HEK293 (cell line): Measurements from ENCODE around the gene GPR160.

Source experiments
- CTCF ChIA-PET: fragments of 350-600 bp; formaldehyde crosslinking; extraction: SDS; loops from one replicate; lab custom pipeline; 2021; ENCODE audit warnings: antibody characterized with exemption; lab: Yijun Ruan, JAX
- POLR2A ChIA-PET: fragments of 300-600 bp; formaldehyde crosslinking; extraction: SDS; loops from one replicate; lab custom pipeline; 2020; ENCODE audit warnings: antibody characterized with exemption, inconsistent platforms; lab: Yijun Ruan, JAX
- H3K27ac ChIP-seq: fragments of 200-500 bp; sonication (Bioruptor generic); 2 replicates; pipeline ENCODE4 v1.5.1; 2014; ENCODE audit warnings: low read depth, low read length, control low read depth, inconsistent platforms; ENCODE audit errors: extremely low read depth
- H3K36me3 ChIP-seq, 2 experiments: fragments of 200-500 bp in 1 of 2; sonication (Bioruptor generic) in 1 of 2; 1 replicate in 1 of 2; 2 replicates in 1 of 2; pipeline ENCODE4 v1.5.1; 2014 to 2017; ENCODE audit warnings: inconsistent platforms in 2 of 2, low read length in 2 of 2; ENCODE audit not compliant: control insufficient read depth in 2 of 2, insufficient read depth in 1 of 2
- H3K4me1 ChIP-seq: fragments of 200-500 bp; sonication (Bioruptor generic); 2 replicates; pipeline ENCODE4 v1.5.1; 2014; ENCODE audit warnings: mild to moderate bottlenecking, low read length, inconsistent platforms; ENCODE audit not compliant: control insufficient read depth, insufficient read depth
- H3K4me3 ChIP-seq: 2 replicates; pipeline ENCODE4 v1.5.1; 2011; ENCODE audit warnings: low read depth, mild to moderate bottlenecking, control low read depth, low read length, moderate library complexity
- H3K9me3 ChIP-seq: fragments of 200-500 bp; sonication (Bioruptor generic); 2 replicates; pipeline ENCODE4 v1.5.1; 2014; ENCODE audit warnings: low read depth, low read length, inconsistent platforms; ENCODE audit not compliant: control insufficient read depth, insufficient read depth
- BCL11A ChIP-seq: fragments of 450-650 bp; formaldehyde crosslinking; IDR thresholded peaks from 2 replicates; pipeline ENCODE4 v1.5.1; 2016; ENCODE audit warnings: low read depth, missing biosample characterization, missing genetic modification characterization
- EGR2 ChIP-seq: fragments of 450-650 bp; formaldehyde crosslinking; IDR thresholded peaks from 2 replicates; pipeline ENCODE4 v1.5.1; 2016; ENCODE audit warnings: low read depth, missing biosample characterization, missing genetic modification characterization
- FEZF1 ChIP-seq: fragments of 450-650 bp; formaldehyde crosslinking; IDR thresholded peaks from 2 replicates; pipeline ENCODE4 v1.5.1; 2016; ENCODE audit warnings: missing biosample characterization, missing genetic modification characterization
- HOXC10 ChIP-seq: sonication (generic); formaldehyde crosslinking; IDR thresholded peaks from 2 replicates; pipeline ENCODE4 v1.8.1; 2023; ENCODE audit warnings: mild to moderate bottlenecking, missing genetic modification reagents
- HOXD13 ChIP-seq: sonication (generic); formaldehyde crosslinking; IDR thresholded peaks from 2 replicates; pipeline ENCODE4 v1.8.0; 2022; ENCODE audit warnings: missing genetic modification reagents, borderline replicate concordance
- SCRT2 ChIP-seq: fragments of 450-650 bp; formaldehyde crosslinking; IDR thresholded peaks from 2 replicates; pipeline ENCODE4 v1.5.1; 2016; ENCODE audit warnings: missing biosample characterization, missing genetic modification characterization
- TRIM28 ChIP-seq: IDR thresholded peaks from 2 replicates; pipeline ENCODE4 v1.6.1; 2011; ENCODE audit warnings: low read length, control low read depth, borderline replicate concordance
- ZBTB48 ChIP-seq: fragments of 450-650 bp; formaldehyde crosslinking; IDR thresholded peaks from 2 replicates; pipeline ENCODE4 v1.5.1; 2016; ENCODE audit warnings: missing biosample characterization, missing genetic modification characterization
- ZFP3 ChIP-seq: fragments of 450-650 bp; formaldehyde crosslinking; IDR thresholded peaks from 2 replicates; pipeline ENCODE4 v1.5.1; 2016; ENCODE audit warnings: low read depth, missing biosample characterization, missing genetic modification characterization
- ZNF140 ChIP-seq: fragments of 450-650 bp; formaldehyde crosslinking; IDR thresholded peaks from 2 replicates; pipeline ENCODE4 v1.5.1; 2016; ENCODE audit warnings: missing biosample characterization, missing genetic modification characterization
- ZNF146 ChIP-seq: fragments of 450-650 bp; formaldehyde crosslinking; IDR thresholded peaks from 2 replicates; pipeline ENCODE4 v1.5.1; 2016; ENCODE audit warnings: missing biosample characterization, missing genetic modification characterization
- ZNF274 ChIP-seq, 2 experiments: fragments of 200-500 bp in 1 of 2; fragments of 450-650 bp in 1 of 2; sonication (Bioruptor generic) in 1 of 2; formaldehyde crosslinking in 1 of 2; IDR thresholded peaks; 2 replicates each; pipeline versions ENCODE4 v1.5.1 to v1.6.1; 2014 to 2016; ENCODE audit warnings: borderline replicate concordance in 1 of 2, inconsistent platforms in 1 of 2, low read length in 1 of 2, missing biosample characterization in 1 of 2, missing genetic modification characterization in 1 of 2
- ZNF416 ChIP-seq: fragments of 450-650 bp; formaldehyde crosslinking; IDR thresholded peaks from 2 replicates; pipeline ENCODE4 v1.5.1; 2016; ENCODE audit warnings: missing biosample characterization, missing genetic modification characterization
- ZNF426 ChIP-seq: fragments of 450-650 bp; formaldehyde crosslinking; IDR thresholded peaks from 2 replicates; pipeline ENCODE4 v1.5.1; 2017; ENCODE audit warnings: missing biosample characterization, missing genetic modification characterization, mild to moderate bottlenecking, inconsistent platforms, moderate library complexity
- ZNF529 ChIP-seq: fragments of 450-650 bp; formaldehyde crosslinking; IDR thresholded peaks from 2 replicates; pipeline ENCODE4 v1.5.1; 2017; ENCODE audit warnings: missing genetic modification characterization, missing biosample characterization; ENCODE audit not compliant: insufficient replicate concordance
- ZNF561 ChIP-seq: fragments of 450-650 bp; IDR thresholded peaks from 2 replicates; pipeline ENCODE4 v1.5.1; 2018; ENCODE audit warnings: missing biosample characterization, missing genetic modification characterization, borderline replicate concordance
- ZNF621 ChIP-seq: fragments of 450-650 bp; formaldehyde crosslinking; IDR thresholded peaks from 2 replicates; pipeline ENCODE4 v1.5.1; 2017; ENCODE audit warnings: missing biosample characterization, missing genetic modification characterization
- ZNF629 ChIP-seq: fragments of 450-650 bp; formaldehyde crosslinking; IDR thresholded peaks from 2 replicates; pipeline ENCODE4 v1.5.1; 2017; ENCODE audit warnings: missing biosample characterization, missing genetic modification characterization
- ZNF654 ChIP-seq: fragments of 450-650 bp; formaldehyde crosslinking; IDR thresholded peaks from 2 replicates; pipeline ENCODE4 v1.5.1; 2016; ENCODE audit warnings: low read depth, missing biosample characterization, missing genetic modification characterization
- ZNF660 ChIP-seq: fragments of 450-650 bp; IDR thresholded peaks from 2 replicates; pipeline ENCODE4 v1.5.1; 2018; ENCODE audit warnings: missing biosample characterization, mild to moderate bottlenecking, missing genetic modification characterization
- ZNF707 ChIP-seq: fragments of 450-650 bp; formaldehyde crosslinking; IDR thresholded peaks from 2 replicates; pipeline ENCODE4 v1.5.1; 2016; ENCODE audit warnings: missing biosample characterization, missing genetic modification characterization
- ZNF830 ChIP-seq: fragments of 450-650 bp; IDR thresholded peaks from 2 replicates; pipeline ENCODE4 v1.5.0; 2018; ENCODE audit warnings: missing biosample characterization, missing genetic modification characterization, low read depth, mild to moderate bottlenecking, moderate library complexity
- ZNF837 ChIP-seq: fragments of 450-650 bp; formaldehyde crosslinking; IDR thresholded peaks from 2 replicates; pipeline ENCODE4 v1.5.1; 2016; ENCODE audit warnings: missing biosample characterization, missing genetic modification characterization
- TF ChIP-seq, protein P1 (sequence below): fragments of 450-650 bp; formaldehyde crosslinking; IDR thresholded peaks from 2 replicates; pipeline ENCODE4 v1.5.1; 2017; ENCODE audit warnings: missing biosample characterization, missing genetic modification characterization
- TF ChIP-seq, protein P2 (sequence below): fragments of 450-650 bp; formaldehyde crosslinking; IDR thresholded peaks from 2 replicates; pipeline ENCODE4 v1.5.1; 2016; ENCODE audit warnings: missing biosample characterization, missing genetic modification characterization
- TF ChIP-seq, protein P3 (sequence below): fragments of 450-650 bp; IDR thresholded peaks from 2 replicates; pipeline ENCODE4 v1.5.1; 2018; ENCODE audit warnings: missing biosample characterization, mild to moderate bottlenecking, missing genetic modification characterization
- TF ChIP-seq, protein P4 (sequence below): fragments of 450-650 bp; formaldehyde crosslinking; IDR thresholded peaks from 2 replicates; pipeline ENCODE4 v1.5.1; 2016; ENCODE audit warnings: missing biosample characterization, missing genetic modification characterization, borderline replicate concordance
- TF ChIP-seq, protein P5 (sequence below): fragments of 450-650 bp; IDR thresholded peaks from 2 replicates; pipeline ENCODE4 v1.5.1; 2018; ENCODE audit warnings: missing biosample characterization, missing genetic modification characterization
- TF ChIP-seq, protein P6 (sequence below): fragments of 450-650 bp; formaldehyde crosslinking; IDR thresholded peaks from 2 replicates; pipeline ENCODE4 v1.5.1; 2016; ENCODE audit warnings: missing biosample characterization, missing genetic modification characterization, low read depth

GPR160 gene

DNA sequence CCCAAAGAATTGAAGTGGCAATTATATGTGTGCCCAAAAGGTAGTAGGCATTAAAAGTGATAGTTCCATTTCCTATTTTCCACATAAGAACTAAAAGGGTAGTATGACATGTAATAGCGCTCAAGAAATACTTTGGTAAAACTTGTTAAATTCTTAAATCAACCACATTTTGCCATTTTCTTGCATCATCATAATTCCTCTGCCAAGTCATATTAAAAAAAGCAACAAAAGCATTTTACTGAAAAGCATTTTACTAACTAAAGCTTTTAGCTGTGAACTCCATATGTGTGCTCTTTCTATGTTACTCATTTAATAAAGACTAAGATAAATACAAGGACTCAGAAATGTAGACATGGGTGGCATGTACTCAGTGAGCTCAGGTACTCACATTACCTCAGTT, 70.1 kb downstream of the GPR160 start:
- POLR2A ChIA-PET: no interaction called here
- no peak overlapping the region for H3K4me3 ChIP-seq
- H3K4me1 ChIP-seq: no peaks in the 10 kb centered on the region
- H3K27ac ChIP-seq: no peak overlapping the region
- CTCF ChIA-PET: interaction anchor here (0.6 kb wide), 2 partner anchors 10 to 142 kb away, joined by 3 read pairs; no protein-coding TSS in a partner anchor
- H3K9me3 ChIP-seq: no peaks in the 10 kb centered on the region
- TF ChIP-seq ZNF529 (no peak), EGR2 (tag by site-specific recombination) (no peak), ZNF629 (tag by site-specific recombination) (no peak), ZNF140 (tag by site-specific recombination) (no peak), ZNF830 (no peak), ZNF660 (no peak), HOXC10 (CRISPR knock-in tag) (no peak)
- TF ChIP-seq, protein P1, sequence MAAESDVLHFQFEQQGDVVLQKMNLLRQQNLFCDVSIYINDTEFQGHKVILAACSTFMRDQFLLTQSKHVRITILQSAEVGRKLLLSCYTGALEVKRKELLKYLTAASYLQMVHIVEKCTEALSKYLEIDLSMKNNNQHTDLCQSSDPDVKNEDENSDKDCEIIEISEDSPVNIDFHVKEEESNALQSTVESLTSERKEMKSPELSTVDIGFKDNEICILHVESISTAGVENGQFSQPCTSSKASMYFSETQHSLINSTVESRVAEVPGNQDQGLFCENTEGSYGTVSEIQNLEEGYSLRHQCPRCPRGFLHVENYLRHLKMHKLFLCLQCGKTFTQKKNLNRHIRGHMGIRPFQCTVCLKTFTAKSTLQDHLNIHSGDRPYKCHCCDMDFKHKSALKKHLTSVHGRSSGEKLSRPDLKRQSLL (tag by site-specific recombination): no peak
- TF ChIP-seq, protein P2, sequence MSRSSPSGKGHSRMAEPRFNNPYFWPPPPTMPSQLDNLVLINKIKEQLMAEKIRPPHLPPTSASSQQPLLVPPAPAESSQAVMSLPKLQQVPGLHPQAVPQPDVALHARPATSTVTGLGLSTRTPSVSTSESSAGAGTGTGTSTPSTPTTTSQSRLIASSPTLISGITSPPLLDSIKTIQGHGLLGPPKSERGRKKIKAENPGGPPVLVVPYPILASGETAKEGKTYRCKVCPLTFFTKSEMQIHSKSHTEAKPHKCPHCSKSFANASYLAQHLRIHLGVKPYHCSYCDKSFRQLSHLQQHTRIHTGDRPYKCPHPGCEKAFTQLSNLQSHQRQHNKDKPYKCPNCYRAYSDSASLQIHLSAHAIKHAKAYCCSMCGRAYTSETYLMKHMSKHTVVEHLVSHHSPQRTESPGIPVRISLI (tag by site-specific recombination): no peak
- TF ChIP-seq, all 188 proteins: peak for 0
- H3K36me3 ChIP-seq: peaks cover 17 to 52% of the 10 kb centered on the region in 2 experiments; a peak in 2 of 3 replicates

DNA sequence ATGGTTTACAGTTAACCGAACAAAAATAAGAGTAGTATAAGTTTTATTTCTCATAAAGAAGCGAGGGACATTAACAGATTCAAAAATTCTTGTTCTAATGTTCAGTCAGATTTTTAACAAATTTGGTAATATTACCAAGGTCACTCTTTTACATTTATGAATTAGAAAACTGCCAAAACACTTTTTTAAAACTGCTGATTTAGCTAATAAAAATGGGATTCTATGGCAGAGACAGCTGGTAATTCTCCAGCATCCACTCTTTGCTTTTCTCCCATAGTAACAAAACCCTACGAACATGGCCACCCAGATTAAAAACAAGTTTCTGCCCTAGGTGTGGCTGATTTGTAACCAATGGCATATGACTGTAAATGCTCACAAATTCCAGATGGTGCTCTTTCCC, 71.2 kb downstream of the GPR160 start:
- no peak overlapping the region for H3K4me3 ChIP-seq
- H3K27ac ChIP-seq: no peak overlapping the region
- H3K4me1 ChIP-seq: no peaks in the 10 kb centered on the region
- CTCF ChIA-PET: interaction anchor here (1.2 kb wide), 1 partner anchor 8 kb away, joined by 3 read pairs; no protein-coding TSS in a partner anchor
- peaks cover 14 to 54% of the 10 kb centered on the region in 2 experiments; a peak in 2 of 3 replicates for H3K36me3 ChIP-seq
- H3K9me3 ChIP-seq: no peaks in the 10 kb centered on the region
- POLR2A ChIA-PET: no interaction called here
- TF ChIP-seq, protein P3, sequence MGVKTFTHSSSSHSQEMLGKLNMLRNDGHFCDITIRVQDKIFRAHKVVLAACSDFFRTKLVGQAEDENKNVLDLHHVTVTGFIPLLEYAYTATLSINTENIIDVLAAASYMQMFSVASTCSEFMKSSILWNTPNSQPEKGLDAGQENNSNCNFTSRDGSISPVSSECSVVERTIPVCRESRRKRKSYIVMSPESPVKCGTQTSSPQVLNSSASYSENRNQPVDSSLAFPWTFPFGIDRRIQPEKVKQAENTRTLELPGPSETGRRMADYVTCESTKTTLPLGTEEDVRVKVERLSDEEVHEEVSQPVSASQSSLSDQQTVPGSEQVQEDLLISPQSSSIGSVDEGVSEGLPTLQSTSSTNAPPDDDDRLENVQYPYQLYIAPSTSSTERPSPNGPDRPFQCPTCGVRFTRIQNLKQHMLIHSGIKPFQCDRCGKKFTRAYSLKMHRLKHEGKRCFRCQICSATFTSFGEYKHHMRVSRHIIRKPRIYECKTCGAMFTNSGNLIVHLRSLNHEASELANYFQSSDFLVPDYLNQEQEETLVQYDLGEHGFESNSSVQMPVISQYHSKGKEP (tag by site-specific recombination): no peak
- TF ChIP-seq ZNF837 (tag by site-specific recombination): no peak
- TF ChIP-seq ZNF426 (tag by site-specific recombination): no peak
- TF ChIP-seq ZNF146 (tag by site-specific recombination): no peak
- no peak for TF ChIP-seq ZNF654
- no peak for TF ChIP-seq FEZF1 (tag by site-specific recombination)
- TF ChIP-seq ZNF561 (tag by site-specific recombination): no peak
- TF ChIP-seq, protein P4, sequence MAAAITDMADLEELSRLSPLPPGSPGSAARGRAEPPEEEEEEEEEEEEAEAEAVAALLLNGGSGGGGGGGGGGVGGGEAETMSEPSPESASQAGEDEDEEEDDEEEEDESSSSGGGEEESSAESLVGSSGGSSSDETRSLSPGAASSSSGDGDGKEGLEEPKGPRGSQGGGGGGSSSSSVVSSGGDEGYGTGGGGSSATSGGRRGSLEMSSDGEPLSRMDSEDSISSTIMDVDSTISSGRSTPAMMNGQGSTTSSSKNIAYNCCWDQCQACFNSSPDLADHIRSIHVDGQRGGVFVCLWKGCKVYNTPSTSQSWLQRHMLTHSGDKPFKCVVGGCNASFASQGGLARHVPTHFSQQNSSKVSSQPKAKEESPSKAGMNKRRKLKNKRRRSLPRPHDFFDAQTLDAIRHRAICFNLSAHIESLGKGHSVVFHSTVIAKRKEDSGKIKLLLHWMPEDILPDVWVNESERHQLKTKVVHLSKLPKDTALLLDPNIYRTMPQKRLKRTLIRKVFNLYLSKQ (tag by site-specific recombination): no peak
- no peak for TF ChIP-seq SCRT2 (tag by site-specific recombination)
- TF ChIP-seq ZNF416 (tag by site-specific recombination): no peak
- no peak for TF ChIP-seq HOXD13
- TF ChIP-seq ZNF707 (tag by site-specific recombination): no peak
- no peak for TF ChIP-seq ZNF274 (IDR thresholded peaks at IDR 0.05; ENCODE audit: low read length)
- TF ChIP-seq ZNF274 (tag by site-specific recombination; IDR thresholded peaks at IDR 0.05; ENCODE audit: borderline replicate concordance): no peak
- TF ChIP-seq ZBTB48 (tag by site-specific recombination): no peak
- TF ChIP-seq, protein P5, sequence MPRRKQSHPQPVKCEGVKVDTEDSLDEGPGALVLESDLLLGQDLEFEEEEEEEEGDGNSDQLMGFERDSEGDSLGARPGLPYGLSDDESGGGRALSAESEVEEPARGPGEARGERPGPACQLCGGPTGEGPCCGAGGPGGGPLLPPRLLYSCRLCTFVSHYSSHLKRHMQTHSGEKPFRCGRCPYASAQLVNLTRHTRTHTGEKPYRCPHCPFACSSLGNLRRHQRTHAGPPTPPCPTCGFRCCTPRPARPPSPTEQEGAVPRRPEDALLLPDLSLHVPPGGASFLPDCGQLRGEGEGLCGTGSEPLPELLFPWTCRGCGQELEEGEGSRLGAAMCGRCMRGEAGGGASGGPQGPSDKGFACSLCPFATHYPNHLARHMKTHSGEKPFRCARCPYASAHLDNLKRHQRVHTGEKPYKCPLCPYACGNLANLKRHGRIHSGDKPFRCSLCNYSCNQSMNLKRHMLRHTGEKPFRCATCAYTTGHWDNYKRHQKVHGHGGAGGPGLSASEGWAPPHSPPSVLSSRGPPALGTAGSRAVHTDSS: no peak
- TF ChIP-seq, protein P6, sequence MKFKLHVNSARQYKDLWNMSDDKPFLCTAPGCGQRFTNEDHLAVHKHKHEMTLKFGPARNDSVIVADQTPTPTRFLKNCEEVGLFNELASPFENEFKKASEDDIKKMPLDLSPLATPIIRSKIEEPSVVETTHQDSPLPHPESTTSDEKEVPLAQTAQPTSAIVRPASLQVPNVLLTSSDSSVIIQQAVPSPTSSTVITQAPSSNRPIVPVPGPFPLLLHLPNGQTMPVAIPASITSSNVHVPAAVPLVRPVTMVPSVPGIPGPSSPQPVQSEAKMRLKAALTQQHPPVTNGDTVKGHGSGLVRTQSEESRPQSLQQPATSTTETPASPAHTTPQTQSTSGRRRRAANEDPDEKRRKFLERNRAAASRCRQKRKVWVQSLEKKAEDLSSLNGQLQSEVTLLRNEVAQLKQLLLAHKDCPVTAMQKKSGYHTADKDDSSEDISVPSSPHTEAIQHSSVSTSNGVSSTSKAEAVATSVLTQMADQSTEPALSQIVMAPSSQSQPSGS: no peak
- no peak for TF ChIP-seq ZNF621
- no peak for TF ChIP-seq BCL11A (tag by site-specific recombination)
- TF ChIP-seq ZFP3: no peak
- no peak for TF ChIP-seq TRIM28
